Choroid plexus epithelial cell (primary cell): Measurements from ENCODE around the gene IGSF9B.

Experiments used
- DNase-seq: peaks from one replicate; pipeline ENCODE4 v3.0.0-alpha.2; 2010; ENCODE audit warnings: low read depth
- H3K4me3 ChIP-seq: 2 replicates; pipeline ENCODE4 v1.5.1; 2011; ENCODE audit warnings: low read depth, mild to moderate bottlenecking, control low read depth, low read length, moderate library complexity
- CTCF ChIP-seq: conservative IDR thresholded peaks from 2 replicates; pipeline ENCODE4 v1.5.1; 2011; ENCODE audit warnings: low read depth, mild to moderate bottlenecking, control low read depth, inconsistent platforms, low read length, moderate library complexity

IGSF9B gene

DNA sequence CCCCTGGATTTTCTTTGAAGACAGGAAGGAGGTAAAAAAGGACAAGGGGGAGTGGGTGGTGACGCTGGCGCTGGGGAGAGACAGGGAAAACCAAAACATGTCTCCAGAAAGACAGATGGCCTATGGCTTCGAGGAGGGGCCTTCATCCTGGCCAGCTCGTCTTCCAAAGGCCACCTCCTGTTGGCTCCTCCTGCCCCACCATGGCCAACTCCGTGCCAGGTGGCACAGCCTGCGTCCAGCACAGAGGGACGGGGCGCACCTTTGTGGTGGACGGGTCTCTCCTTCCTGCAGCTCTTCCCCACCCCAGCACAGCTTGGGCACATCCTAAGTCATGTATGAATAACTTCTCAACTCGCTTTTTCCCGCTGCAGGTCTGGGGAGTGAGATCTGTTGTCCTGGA lies 22.7 kb downstream of the IGSF9B start:
- DNase-seq, result no peak
- no peak for TF ChIP-seq CTCF
- no peak overlapping the region for H3K4me3 ChIP-seq

DNA sequence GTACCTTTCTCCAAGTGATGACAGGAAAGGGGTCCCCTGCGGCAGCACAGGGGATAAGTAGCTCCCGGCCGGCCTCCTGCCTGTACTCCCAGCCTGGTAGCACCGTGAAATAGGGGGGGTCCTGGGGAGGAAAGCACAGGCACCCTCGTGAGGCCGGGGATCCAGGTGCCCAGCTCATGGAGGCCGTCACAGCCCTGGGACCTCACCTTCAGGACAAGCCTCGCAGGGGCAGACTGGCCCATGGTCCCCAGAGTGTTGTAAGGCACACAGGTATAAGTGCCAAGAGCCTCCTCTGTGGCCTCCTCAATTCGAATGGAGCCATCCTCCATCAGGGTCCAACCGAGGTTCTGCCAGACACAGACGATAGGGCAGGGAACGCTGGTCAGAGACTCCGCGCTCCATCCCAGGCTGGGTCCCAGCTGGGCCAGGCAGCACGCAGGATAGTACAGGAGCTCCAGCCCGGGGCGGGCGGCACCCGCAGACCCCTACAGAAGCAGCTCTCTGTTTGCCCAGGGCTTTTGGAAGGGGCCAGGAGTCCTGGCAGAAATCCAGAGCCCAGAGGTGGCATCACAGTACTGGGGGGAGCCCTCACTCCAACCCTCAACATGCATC lies 25.2 kb downstream of the IGSF9B start:
- no peak overlapping the region for H3K4me3 ChIP-seq
- no peak for DNase-seq

GRCh38 chr11:133930767-133931448 lies 25.9 kb downstream of the IGSF9B start:
- DNase-seq, result peak; percentile 5
- H3K4me3 ChIP-seq, result no peak overlapping the region
- peak; percentile 33 for TF ChIP-seq CTCF

More for the DNA sequence above, 25.2 kb downstream of the IGSF9B start:
- no peak for TF ChIP-seq CTCF

DNA sequence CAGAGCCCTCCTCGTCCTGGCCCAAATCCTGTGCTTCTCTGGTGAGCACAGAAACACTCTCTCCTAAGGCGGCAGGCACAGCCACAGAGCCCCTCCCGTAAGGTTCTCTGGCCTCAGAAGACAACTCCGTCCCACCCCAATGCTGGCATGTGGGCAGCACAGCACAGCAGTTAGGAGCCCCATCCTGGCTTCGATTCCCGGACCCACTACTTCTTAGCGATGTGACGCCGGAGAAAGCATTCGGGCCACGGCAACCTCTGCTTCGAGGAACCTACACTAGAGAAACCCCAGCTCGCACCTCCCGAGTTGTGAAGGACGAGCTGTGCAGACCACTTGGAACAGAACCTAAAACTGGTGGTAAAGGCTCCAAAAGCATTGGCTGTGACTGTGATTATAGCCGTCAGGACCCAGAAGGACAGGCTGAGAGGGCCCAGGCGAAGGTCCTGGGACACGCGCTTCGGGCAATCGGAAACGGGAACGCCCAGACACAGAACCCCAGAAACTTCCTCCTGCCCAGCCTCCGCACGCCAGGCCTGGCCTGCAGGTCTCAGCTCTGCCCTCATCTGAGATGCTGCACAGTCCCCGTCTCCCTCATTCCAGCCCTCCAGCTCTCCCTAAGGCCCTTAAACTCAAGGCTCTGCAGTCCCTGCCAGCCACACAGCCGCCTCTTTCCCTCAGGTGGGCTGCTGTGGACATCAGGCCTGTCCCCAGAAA lies 26.6 kb downstream of the IGSF9B start:
- DNase-seq, result no peak
- no peak for TF ChIP-seq CTCF
- H3K4me3 ChIP-seq, result no peak overlapping the region

GRCh38 chr11:133929401-133930052 lies 27.2 kb downstream of the IGSF9B start:
- DNase-seq, result no peak
- no peak for TF ChIP-seq CTCF
- H3K4me3 ChIP-seq, result no peak overlapping the region

GRCh38 chr11:133928628-133929059 lies 28.1 kb downstream of the IGSF9B start:
- DNase-seq, result peak; percentile 5
- H3K4me3 ChIP-seq, result no peak overlapping the region
- no peak for TF ChIP-seq CTCF
